ENCODE data around the gene CKAP5.

CKAP5 gene

DNA sequence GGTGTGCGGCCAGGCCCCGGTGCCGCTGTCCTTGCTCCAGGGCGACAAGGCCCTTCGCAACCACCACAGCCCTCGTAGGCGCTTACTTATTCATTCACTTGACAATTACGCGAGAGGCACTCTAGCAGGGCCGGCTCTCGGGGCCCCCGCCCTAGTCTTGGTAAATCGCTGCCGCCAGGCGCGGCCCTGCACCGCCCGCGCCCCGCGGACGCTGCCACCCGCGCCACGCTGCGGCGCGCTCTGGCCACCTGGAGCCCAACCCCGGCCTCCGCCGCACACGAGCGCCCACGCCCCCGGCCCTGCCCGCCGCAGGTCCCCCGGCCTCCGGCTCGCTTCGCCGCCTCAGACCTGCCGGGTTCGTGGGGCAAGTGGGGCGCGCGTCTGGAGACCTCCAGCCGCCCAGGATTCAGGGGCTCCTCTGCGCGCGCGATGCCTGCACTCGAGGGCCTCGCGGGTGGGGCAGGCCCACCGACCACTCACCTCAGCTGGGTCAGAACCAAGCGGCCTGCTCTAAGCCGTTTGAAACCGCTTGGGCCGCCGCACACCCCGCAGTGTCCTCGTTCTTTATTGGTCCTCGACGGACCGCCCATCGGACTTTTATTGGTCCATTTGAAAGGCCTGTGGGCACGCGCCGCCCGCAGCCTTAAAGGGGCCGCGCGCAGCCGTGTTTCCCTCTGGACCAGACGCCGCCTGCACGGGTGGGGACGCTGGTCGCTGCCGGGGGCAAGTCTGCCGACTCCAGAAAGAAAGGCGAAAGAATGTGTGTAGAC is at the start of gene CKAP5:
Gene CKAP5, minus strand, starts transcription at position 541 of the 770 bp plus-strand sequence. CDS start 25,049 bp downstream, outside the sequence.
- peak; percentile 92 for DNase-seq (ENCODE audit: low spot score)

DNA sequence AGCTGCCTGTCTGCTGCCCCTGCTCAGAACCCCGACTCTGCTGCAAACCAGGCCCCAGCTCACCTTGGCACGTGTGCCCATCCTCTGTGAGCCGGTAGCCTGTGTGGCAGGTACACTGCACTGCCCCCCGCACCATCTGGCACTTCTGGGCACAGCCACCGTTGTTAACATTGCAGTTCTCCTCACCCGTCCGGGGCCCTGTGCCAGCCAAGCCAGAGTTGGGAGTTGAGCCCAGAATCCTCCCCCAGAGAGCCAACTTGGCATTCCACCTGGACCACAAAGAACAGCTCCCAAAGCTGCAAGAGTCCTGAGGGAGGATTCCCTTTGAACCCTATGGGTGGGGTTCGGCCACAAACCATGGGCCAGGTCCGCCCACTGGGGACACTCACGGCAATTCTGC is 49.7 kb upstream of the CKAP5 start:
- DNase-seq (ENCODE audit: low spot score) = no peak

DNA sequence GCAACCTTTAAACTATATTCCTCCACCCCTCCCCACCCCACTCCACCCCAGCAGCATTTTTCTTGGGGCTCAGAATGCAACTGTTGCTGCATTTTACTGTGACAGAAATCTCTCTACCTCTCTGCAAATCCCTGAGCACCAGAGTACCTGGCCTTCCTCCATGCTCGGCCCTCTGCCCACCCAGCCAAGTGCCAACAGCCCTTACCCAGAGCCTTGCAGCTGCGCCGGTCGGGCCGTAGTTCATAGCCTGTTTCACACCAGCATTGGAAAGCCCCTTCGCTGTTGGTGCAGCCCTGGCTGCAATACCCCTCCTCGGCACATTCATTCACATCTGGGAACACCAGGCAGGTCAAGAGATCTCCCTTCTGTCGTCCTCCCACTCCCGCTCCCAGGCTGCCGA is 48.9 kb upstream of the CKAP5 start:
- no peak for DNase-seq (ENCODE audit: low spot score)

DNA sequence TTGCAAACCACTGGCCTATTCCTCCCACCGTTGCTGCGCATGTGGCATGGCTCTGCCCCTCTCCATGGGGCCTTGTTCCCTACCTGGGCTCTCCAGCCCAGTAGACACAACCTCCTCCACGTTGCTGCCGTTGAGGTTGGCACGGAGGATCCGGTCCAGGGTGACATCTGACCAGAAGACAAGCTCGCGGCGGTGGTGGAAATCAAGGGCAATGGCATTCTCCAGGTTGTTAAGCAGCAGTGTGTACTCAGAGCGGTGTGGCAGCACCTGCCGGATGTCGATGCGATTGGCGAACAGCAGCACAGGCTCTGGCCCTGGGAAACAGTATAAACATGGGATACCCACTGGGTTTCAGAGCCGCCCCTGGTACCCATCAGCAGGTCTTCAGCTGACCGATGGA is 48.4 kb upstream of the CKAP5 start:
- no peak for DNase-seq (ENCODE audit: low spot score)

- no peak for DNase-seq (ENCODE audit: low spot score)
Measured at GRCh38 chr11:46892838-46893237, 46.8 kb upstream of the CKAP5 start.

DNA sequence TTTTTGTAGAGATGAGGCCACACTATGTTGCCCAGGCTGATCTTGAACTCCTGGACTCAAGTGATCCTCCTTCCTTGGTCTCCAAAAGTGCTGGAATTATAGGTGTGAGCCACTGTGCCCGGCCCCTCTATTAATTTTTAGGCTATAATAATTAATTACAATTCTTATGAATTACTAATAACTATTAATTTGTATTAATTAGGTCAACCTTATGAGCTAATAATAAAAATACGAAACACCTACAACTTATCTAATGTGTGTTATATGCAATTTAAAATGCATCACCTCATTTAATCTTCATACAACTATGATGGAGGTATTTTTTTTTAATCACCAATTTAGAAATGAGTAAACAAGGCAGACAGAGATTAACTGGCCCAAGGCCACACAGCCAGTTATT is 46.0 kb upstream of the CKAP5 start:
- no peak for DNase-seq (ENCODE audit: low spot score)

DNA sequence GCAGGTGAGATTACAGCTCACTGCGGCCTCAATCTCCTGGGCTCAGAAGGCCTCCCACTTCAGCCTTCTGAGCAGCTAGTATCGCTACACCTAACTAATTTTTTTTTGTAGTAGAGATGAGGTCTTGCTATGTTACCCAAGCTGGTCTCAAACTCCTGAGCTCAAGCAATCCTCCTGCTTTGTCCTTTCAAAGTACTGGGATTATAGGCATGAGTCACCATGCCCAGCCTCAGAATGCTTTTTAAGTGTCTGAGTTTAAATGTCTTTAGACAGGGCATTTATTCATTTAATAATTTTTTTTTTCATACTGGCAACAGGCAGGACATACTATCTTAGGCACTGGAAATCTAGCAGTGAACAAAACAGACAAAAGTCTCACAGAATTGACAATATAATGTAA is 44.6 kb upstream of the CKAP5 start:
- DNase-seq (ENCODE audit: low spot score) = no peak

DNA sequence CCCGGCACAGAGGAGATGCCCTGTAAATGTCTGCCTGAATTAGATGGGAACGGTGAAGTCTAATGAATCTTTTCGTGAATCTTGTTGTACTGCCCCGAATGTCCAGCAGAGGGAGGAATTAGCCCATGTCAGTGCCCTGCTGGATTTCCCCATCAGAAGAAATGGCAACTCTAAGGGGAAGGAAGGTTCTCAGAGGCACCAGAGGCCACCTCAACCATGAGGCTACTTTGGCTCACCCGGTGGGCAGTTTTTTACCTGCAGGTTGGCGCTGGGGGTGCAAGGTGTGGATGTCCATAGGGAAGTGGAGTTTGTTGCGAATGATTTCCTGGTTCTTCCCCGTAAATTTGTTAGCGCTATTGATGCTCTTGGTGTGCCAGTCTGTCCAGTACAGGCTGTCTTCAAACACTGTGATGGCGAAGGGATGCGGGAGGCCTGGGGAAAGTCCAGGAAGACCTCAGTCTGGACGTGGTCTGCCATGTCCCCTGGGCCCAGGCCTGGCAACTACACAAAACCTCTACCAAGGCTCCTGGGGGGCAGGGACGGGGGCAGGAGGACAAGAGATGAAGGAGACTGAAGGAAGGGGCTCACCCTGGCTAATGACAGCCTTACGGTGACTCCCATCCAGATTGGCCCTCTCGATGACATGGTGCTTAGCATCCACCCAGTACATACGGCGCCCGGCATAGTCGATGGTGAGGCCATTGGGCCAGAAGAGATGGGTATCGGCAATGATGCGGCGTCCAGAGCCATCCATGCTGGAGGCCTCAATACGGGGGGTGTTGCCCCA is 43.8 kb upstream of the CKAP5 start:
- DNase-seq (ENCODE audit: low spot score) = peak; percentile 76

DNA sequence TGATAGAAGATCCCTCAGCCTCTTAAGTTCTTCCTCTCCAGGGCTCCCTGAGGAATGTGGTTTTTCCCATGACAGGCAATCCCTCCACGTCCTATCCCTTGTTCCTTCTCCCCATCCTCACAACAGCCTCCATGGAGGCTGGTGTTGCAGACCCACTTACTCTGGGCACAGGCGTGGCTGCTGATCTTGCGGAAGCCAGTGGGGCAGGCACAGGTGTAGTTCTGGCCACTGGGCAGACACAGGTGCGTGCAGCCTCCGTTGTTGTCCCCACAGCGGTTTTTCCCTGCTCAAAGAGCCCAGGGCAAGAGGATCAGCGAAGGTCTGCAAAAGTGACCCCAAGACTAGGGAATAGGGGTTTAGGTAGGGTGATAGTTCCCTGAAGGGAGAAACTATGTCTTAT is 43.2 kb upstream of the CKAP5 start:
- no peak for DNase-seq (ENCODE audit: low spot score)

GRCh38 chr11:46888636-46889035 is 42.6 kb upstream of the CKAP5 start:
- DNase-seq (ENCODE audit: low spot score) = no peak

DNA sequence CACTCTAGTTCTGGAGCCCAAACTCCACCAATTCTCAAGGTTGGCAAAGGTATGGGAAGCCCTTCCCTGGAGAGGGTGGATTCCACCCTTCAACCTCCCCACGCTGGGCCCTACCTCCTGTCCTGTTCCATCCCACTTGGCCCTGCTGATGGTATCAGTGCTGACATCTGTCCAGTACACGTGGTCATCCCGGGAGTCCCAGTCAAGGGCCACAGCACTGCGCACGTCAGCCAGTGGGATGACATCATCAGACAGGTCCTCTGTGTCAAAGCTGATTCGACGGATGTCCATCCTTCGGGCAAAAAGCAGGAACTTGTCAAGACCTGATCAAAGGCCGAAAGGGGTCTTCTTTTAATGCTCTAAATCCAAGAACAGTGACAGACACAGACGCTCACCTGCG is 40.1 kb upstream of the CKAP5 start:
- no peak for DNase-seq (ENCODE audit: low spot score)

- no peak for DNase-seq (ENCODE audit: low spot score)
Measured at GRCh38 chr11:46879056-46879585, 33.0 kb upstream of the CKAP5 start.

DNA sequence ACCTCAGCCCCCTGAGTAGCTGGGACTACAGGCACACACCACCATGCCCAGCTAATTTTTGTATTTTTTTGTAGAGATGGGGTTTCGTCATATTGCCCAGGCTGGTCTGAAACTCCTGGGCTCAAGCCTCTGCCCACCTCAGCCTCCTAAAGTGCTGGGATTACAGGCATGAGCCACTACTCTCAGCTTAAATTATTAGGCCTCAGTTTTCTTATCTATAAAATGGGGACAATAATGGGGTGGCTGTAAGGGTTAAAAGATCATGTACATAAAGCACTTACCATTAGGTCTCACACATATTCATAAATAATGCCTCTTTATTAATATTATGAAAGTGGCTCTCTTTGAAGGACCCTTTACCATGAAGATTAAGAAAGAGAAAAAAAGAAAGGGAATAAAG is 31.5 kb upstream of the CKAP5 start:
- DNase-seq (ENCODE audit: low spot score) = no peak

DNA sequence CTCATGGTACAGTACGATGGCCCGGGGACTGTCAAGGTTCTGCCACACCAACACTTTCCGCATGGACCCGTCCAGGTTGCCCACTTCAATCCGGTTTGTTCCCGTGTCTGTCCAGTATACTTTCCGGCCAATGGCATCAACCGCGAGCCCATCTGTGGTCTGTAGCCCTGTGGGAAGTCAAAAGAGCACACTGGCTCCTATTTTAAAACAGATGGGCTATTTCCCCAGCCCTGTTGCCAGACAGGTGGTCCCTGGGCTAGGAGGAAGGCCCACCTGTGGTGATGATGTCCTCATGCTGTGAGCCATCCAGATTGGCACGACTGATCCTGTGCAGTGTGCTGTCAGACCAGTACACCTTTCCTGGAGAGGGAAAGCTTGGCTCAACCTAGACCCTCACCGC is 30.4 kb upstream of the CKAP5 start:
- no peak for DNase-seq (ENCODE audit: low spot score)

GRCh38 chr11:46874586-46874985 is 28.5 kb upstream of the CKAP5 start:
- no peak for DNase-seq (ENCODE audit: low spot score)

GRCh38 chr11:46868912-46869311 is 22.8 kb upstream of the CKAP5 start:
- no peak for DNase-seq (ENCODE audit: low spot score)

- no peak for DNase-seq (ENCODE audit: low spot score)
Measured at GRCh38 chr11:46865340-46865739, 19.3 kb upstream of the CKAP5 start.

DNA sequence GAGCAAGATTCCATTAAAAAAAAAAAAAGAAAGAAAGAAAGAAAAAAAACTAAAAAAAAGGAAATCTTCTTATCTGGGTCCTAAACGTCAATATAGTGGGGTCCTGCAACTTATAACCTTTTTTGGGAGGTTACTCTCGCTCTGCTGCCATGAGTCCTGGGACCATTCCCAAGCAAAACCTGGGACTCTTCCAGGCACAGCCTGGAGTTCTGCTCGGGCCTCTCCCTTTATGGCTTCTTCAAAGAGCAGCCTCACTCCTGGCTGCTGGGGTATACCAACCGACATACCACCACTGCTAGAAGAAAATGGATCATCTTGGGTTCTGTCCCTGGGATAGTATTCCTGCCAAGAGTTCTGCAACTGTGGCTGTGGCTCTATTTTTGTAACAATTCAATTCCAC is 14.1 kb upstream of the CKAP5 start:
- DNase-seq (ENCODE audit: low spot score) = no peak

GRCh38 chr11:46858920-46859546 is 13.0 kb upstream of the CKAP5 start:
- no peak for DNase-seq (ENCODE audit: low spot score)

DNA sequence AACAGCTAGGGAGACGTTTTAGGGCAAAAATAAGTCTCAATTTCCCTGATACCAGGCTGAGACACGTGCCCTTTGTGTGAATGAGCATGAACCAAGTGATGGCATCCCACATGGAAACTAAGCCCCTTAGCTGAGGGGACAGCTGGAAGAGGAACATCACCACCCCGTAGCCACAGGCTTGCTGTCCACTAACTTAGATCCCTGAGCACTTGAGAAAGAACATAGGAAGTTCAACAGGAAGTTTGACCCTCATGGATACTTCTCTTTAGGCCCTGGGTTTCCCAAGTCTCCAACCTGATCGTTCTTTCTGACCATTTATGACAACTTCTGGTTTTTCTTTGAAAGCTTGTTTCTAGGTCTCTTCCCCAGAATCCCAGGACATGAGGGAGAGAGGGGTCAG is 11.6 kb upstream of the CKAP5 start:
- no peak for DNase-seq (ENCODE audit: low spot score)

DNA sequence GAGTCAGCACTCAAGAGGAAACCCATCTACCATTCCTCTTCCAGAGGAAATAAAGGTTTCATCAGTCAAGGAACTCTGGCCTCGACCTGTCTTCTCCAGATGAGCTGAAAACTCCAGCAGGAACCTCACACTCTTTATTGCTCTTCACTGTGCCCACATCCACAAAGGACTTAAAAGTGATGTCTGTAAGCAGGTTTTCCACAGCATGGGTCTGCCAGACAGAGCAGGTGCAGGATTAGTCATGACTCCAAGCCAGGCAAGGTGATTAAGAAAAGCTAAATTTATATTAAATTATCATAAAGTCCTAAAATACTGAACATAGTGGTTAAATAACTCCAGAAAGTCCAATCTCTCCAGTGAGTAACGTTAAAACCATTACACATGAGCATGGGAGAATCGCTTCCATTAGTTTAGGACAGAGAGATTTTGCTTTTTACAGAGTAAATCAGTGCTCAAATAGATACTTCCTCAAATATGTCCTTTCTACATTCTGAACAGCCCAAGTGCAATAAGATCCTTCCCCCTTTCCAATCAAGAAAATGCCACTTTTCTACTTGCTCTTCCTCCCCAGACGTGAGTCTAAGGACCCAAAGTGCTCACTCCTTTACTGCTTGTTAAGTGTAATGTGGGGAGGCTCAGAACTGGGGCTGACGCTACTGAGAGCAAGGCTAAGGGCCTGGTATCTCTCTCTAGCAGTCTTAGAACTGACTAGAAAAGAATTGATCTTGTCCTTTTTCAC is 10.7 kb upstream of the CKAP5 start:
- DNase-seq (ENCODE audit: low spot score) = no peak

DNA sequence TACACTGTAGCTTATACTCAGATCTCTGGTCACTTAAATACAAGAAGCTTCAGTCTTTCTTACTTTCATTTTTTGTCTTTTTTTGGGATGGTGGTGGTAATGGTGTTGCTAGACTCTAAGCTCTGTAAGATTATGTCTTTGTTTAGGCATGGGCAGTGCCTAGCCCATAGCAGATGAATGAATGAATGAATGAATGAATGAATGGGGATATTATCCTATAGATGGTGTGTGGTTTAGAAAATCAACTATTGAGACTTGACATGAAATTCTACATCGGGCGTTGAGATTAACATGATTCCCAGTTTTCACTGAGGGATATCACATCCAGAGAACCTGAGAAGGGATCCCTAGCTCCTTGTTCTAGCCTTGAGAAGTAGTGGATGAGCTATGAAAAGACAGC is 9.8 kb upstream of the CKAP5 start:
- DNase-seq (ENCODE audit: low spot score) = no peak
